Activated B cell treated with CpG ODN at 0.5 μM for 24 hours (primary cell): Measurements from ENCODE around the gene DTYMK. TPM values are rescaled to one million over a fixed set of nuclear protein-coding genes. Genes with fewer than 3 reads are reported as not detected.
"Not testable (repeated sequence)": the region's sequence is repeated elsewhere in the genome, so short reads cannot be mapped to it uniquely, and the experiment has no call there.

Source experiments
- ATAC-seq: fragments of 200-7000 bp; cut with Tn5 transposase; one replicate; pipeline ENCODE4 v1.10.0; 2021; ENCODE audit warnings: low read depth, mild to moderate bottlenecking, moderate library complexity
- CTCF ChIA-PET: fragments of 350-600 bp; sonication (Branson Sonifier 250); formaldehyde crosslinking; loops from one replicate; lab custom pipeline; 2021; ENCODE audit warnings: antibody characterized with exemption; lab: Charles Lee
- POLR2A ChIA-PET: fragments of 350-600 bp; sonication (Branson Sonifier 250); formaldehyde crosslinking; loops from one replicate; lab custom pipeline; 2021; ENCODE audit warnings: antibody characterized with exemption; lab: Charles Lee
- DNase-seq: peaks from one replicate; pipeline ENCODE4 v3.0.0; 2022
- H3K27ac Mint-ChIP-seq: one replicate; pipeline ENCODE4 v1.8.0; 2020; ENCODE audit warnings: mixed read lengths
- H3K27me3 Mint-ChIP-seq: one replicate; pipeline ENCODE4 v1.8.0; 2021; ENCODE audit warnings: mixed read lengths
- H3K36me3 Mint-ChIP-seq: one replicate; pipeline ENCODE4 v1.8.0; 2021; ENCODE audit warnings: low read depth, mixed read lengths
- H3K4me1 Mint-ChIP-seq: one replicate; pipeline ENCODE4 v1.8.0; 2021; ENCODE audit warnings: mixed read lengths
- H3K4me3 Mint-ChIP-seq: one replicate; pipeline ENCODE4 v1.8.0; 2020; ENCODE audit warnings: mild to moderate bottlenecking, mixed read lengths
- H3K9me3 Mint-ChIP-seq: one replicate; pipeline ENCODE4 v1.8.0; 2020; ENCODE audit warnings: mixed read lengths
- CTCF ChIP-seq: fragments of 200-600 bp; IDR thresholded peaks from one replicate; pipeline ENCODE4 v1.8.0; 2022; ENCODE audit warnings: antibody characterized with exemption, mild to moderate bottlenecking
- intact Hi-C: fragments of 100-400 bp; cut with micrococcal nuclease; formaldehyde crosslinking; loops from one replicate; pipeline ENCODE4 v1.15.1; 2024
- total RNA-seq: library from RNA; stranded (reverse); gene quantifications from 2 replicates; pipeline ENCODE4 v1.2.3, GENCODE V29; 2022

DTYMK gene
- total RNA-seq, 1 donor from 2014 or later = 34.7 TPM

- intact Hi-C loops = no loop called here
- no peak for ATAC-seq
- no peak for DNase-seq
- H3K4me3 Mint-ChIP-seq = no peak overlapping the region
- no peaks in the 10 kb centered on the region for H3K4me1 Mint-ChIP-seq
- ChIA-PET POLR2A (no interaction called here), CTCF (no interaction called here)
- H3K27ac Mint-ChIP-seq = no peak overlapping the region
- H3K27me3 Mint-ChIP-seq = no peaks in the 10 kb centered on the region
- H3K9me3 Mint-ChIP-seq = no peaks in the 10 kb centered on the region
- peaks cover 64% of the 10 kb centered on the region for H3K36me3 Mint-ChIP-seq
- no peak for TF ChIP-seq CTCF
Observed at GRCh38 chr2:241668839-241669238, 17.8 kb downstream of the DTYMK start.

GRCh38 chr2:241668354-241668753, 18.3 kb downstream of the DTYMK start:
- no peaks in the 10 kb centered on the region for H3K4me1 Mint-ChIP-seq
- no peak overlapping the region for H3K4me3 Mint-ChIP-seq
- DNase-seq (no peak), ATAC-seq (no peak)
- H3K36me3 Mint-ChIP-seq = peaks cover 62% of the 10 kb centered on the region
- no peaks in the 10 kb centered on the region for H3K27me3 Mint-ChIP-seq
- no peak for TF ChIP-seq CTCF
- no peak overlapping the region for H3K27ac Mint-ChIP-seq
- ChIA-PET POLR2A (no interaction called here), CTCF (interaction anchor here (0.6 kb wide), 1 partner anchor 56 kb away, joined by 3 read pairs; no protein-coding TSS in a partner anchor)
- intact Hi-C loops = no loop called here
- no peaks in the 10 kb centered on the region for H3K9me3 Mint-ChIP-seq

GRCh38 chr2:241666627-241667400, 19.8 kb downstream of the DTYMK start:
- Mint-ChIP-seq H3K4me3 (no peak overlapping the region), H3K36me3 (peaks cover 60% of the 10 kb centered on the region), H3K4me1 (no peaks in the 10 kb centered on the region), H3K27ac (no peak overlapping the region), H3K9me3 (no peaks in the 10 kb centered on the region), H3K27me3 (no peaks in the 10 kb centered on the region)
- intact Hi-C loops = no loop called here
- POLR2A ChIA-PET = no interaction called here
- TF ChIP-seq CTCF = no peak
- ATAC-seq (no peak), DNase-seq (no peak)
- CTCF ChIA-PET = no interaction called here

GRCh38 chr2:241665731-241666440, 20.7 kb downstream of the DTYMK start:
- H3K36me3 Mint-ChIP-seq = peaks cover 58% of the 10 kb centered on the region
- H3K27ac Mint-ChIP-seq = no peak overlapping the region
- TF ChIP-seq CTCF = no peak
- no peak overlapping the region for H3K4me3 Mint-ChIP-seq
- ATAC-seq = no peak
- no peaks in the 10 kb centered on the region for H3K4me1 Mint-ChIP-seq
- no peaks in the 10 kb centered on the region for H3K9me3 Mint-ChIP-seq
- POLR2A ChIA-PET = no interaction called here
- CTCF ChIA-PET = interaction anchor here (1.7 kb wide), 1 partner anchor 213 kb away, joined by 4 read pairs; no protein-coding TSS in a partner anchor
- H3K27me3 Mint-ChIP-seq = no peaks in the 10 kb centered on the region
- intact Hi-C loops = loop anchor here (1.0 kb wide), 1 partner anchor 212 kb away; no protein-coding TSS in a partner anchor
- no peak for DNase-seq

- intact Hi-C loops, ATAC-seq, H3K4me1 Mint-ChIP-seq, H3K4me3 Mint-ChIP-seq, CTCF ChIA-PET, POLR2A ChIA-PET, H3K9me3 Mint-ChIP-seq, H3K27ac Mint-ChIP-seq, H3K27me3 Mint-ChIP-seq, DNase-seq: not testable (repeated sequence)
- peaks cover 58% of the 10 kb centered on the region for H3K36me3 Mint-ChIP-seq
Observed at GRCh38 chr2:241662731-241663130, 23.9 kb downstream of the DTYMK start.
